K562 (cell line): ENCODE data around the gene CALD1. TPM values are rescaled to one million over a fixed set of nuclear protein-coding genes. Genes with fewer than 3 reads are reported as not detected.

Source experiments
- ATAC-seq: fragments of 200-7000 bp; cut with Tn5 transposase; 3 replicates; pipeline ENCODE4 v1.9.1; 2020; ENCODE audit warnings: moderate library complexity
- BruUV-seq: library from RNA; stranded (reverse); fragments of 400-500 nt; replicated peaks from 2 replicates; lab custom pipeline; 2021; lab: Mats Ljungman, UMichigan
- CTCF ChIA-PET: fragments of 300-600 bp; formaldehyde crosslinking; extraction: SDS; loops from one replicate; lab custom pipeline; 2021; ENCODE audit warnings: low intra/inter-chr PET ratio; lab: Yijun Ruan, JAX
- POLR2A ChIA-PET: fragments of 300-600, 350-650 bp; sonication (Branson Sonifier 250); formaldehyde crosslinking; extraction: SDS; loops from one replicate; lab custom pipeline; 2021; ENCODE audit warnings: antibody characterized with exemption, inconsistent platforms; lab: Yijun Ruan, JAX
- DNase-seq, 4 experiments: peaks; one replicate each; pipeline versions ENCODE4 v3.0.0 to v3.0.0-alpha.2; 2011 to 2018; ENCODE audit warnings: low spot score in 3 of 4, mixed read lengths in 3 of 4; ENCODE audit errors: extremely low read depth in 1 of 4
- FAIRE-seq: peaks from 2 replicates; lab custom pipeline; 2011; peaks lifted over from hg19 to GRCh38; lab: Jason Lieb, UNC
- H2AFZ ChIP-seq: 2 replicates; pipeline ENCODE4 v1.6.0; 2011; ENCODE audit warnings: low read depth, low read length, control low read depth, inconsistent platforms
- H3K27ac ChIP-seq: fragments of 200-600 bp; 3 replicates; pipeline ENCODE4 v1.8.0; 2011; ENCODE audit warnings: low read depth, mild to moderate bottlenecking, control low read depth, inconsistent platforms, low read length, moderate library complexity, mixed read lengths; ENCODE audit errors: extremely low read depth
- H3K27me3 ChIP-seq, 2 experiments: fragments of 300-600 bp in 1 of 2; 2 replicates in 1 of 2; 3 replicates in 1 of 2; pipeline versions ENCODE4 v1.6.0 to v1.8.0; 2011; ENCODE audit warnings: inconsistent platforms in 2 of 2, low read length in 2 of 2, mild to moderate bottlenecking in 1 of 2, mixed read lengths in 1 of 2, moderate library complexity in 1 of 2; ENCODE audit not compliant: control insufficient read depth in 2 of 2, insufficient read depth in 2 of 2
- H3K36me3 ChIP-seq: fragments of 300-600 bp; 3 replicates; pipeline ENCODE4 v1.8.0; 2011; ENCODE audit warnings: mild to moderate bottlenecking, low read length, inconsistent platforms; ENCODE audit not compliant: control insufficient read depth, insufficient read depth
- H3K4me1 ChIP-seq, 2 experiments: fragments of 200-600 bp in 1 of 2; replicated peaks in 1 of 2; 2 replicates in 1 of 2; 3 replicates in 1 of 2; pipeline versions ENCODE4 v1.5.1 to v1.8.0; 2011; ENCODE audit warnings: inconsistent platforms in 2 of 2, low read length in 2 of 2, mild to moderate bottlenecking in 1 of 2, mixed read lengths in 1 of 2, moderate library complexity in 1 of 2; ENCODE audit not compliant: control insufficient read depth in 2 of 2, insufficient read depth in 2 of 2
- H3K4me2 ChIP-seq: 2 replicates; pipeline ENCODE4 v1.6.1; 2011; ENCODE audit warnings: low read length, control low read depth, inconsistent platforms, mixed read lengths; ENCODE audit not compliant: insufficient read depth
- H3K4me3 ChIP-seq: fragments of 200-600 bp; sonication (generic), shearing (Covaris generic); 2 replicates; pipeline ENCODE4 v1.5.1; 2016; ENCODE audit warnings: control low read depth, inconsistent platforms
- H3K79me2 ChIP-seq: fragments of 200-600 bp; 3 replicates; pipeline ENCODE4 v1.8.0; 2011; ENCODE audit warnings: low read length, inconsistent platforms; ENCODE audit not compliant: control insufficient read depth, insufficient read depth
- H3K9ac ChIP-seq, 2 experiments: 2 replicates each; pipeline versions ENCODE4 v1.6.0 to v1.6.1; 2011; ENCODE audit warnings: low read depth in 2 of 2, low read length in 2 of 2, control low read depth in 1 of 2, inconsistent platforms in 1 of 2, mild to moderate bottlenecking in 1 of 2, mixed read lengths in 1 of 2; ENCODE audit not compliant: insufficient read depth in 1 of 2
- H3K9me1 ChIP-seq: one replicate; pipeline ENCODE4 v1.6.0; 2011; ENCODE audit warnings: inconsistent platforms, mild to moderate bottlenecking, low read length, moderate library complexity; ENCODE audit not compliant: control insufficient read depth, insufficient read depth
- H3K9me3 ChIP-seq: replicated peaks from 2 replicates; pipeline ENCODE4 v1.5.1; 2011; ENCODE audit warnings: low read depth, low read length, inconsistent platforms; ENCODE audit not compliant: control insufficient read depth, insufficient read depth
- H4K20me1 ChIP-seq: replicated peaks from 2 replicates; pipeline ENCODE4 v1.6.1; 2011; ENCODE audit warnings: low read length, inconsistent platforms, mixed read lengths; ENCODE audit not compliant: control insufficient read depth, insufficient read depth
- AFF4 ChIP-seq: sonication (generic); formaldehyde crosslinking; IDR thresholded peaks from 2 replicates; pipeline ENCODE4 v1.8.0; 2023; ENCODE audit warnings: mild to moderate bottlenecking, missing genetic modification reagents
- CAMTA2 ChIP-seq: fragments of 250-450 bp; sonication (Bioruptor Pico); conservative IDR thresholded peaks from 2 replicates; pipeline ENCODE4 v1.5.1; 2022
- DPF2 ChIP-seq: fragments of 450-650 bp; IDR thresholded peaks from 2 replicates; pipeline ENCODE4 v1.6.1; 2016
- FOXK1 ChIP-seq: sonication (generic); formaldehyde crosslinking; IDR thresholded peaks from 2 replicates; pipeline ENCODE4 v1.8.0; 2022; ENCODE audit warnings: missing genetic modification reagents, mild to moderate bottlenecking, borderline replicate concordance
- IRF9 ChIP-seq: fragments of 450-650 bp; IDR thresholded peaks from 2 replicates; pipeline ENCODE4 v1.6.1; 2016; ENCODE audit warnings: missing biosample characterization, missing genetic modification characterization
- KDM2B ChIP-seq: fragments of 250-450 bp; sonication (Bioruptor Pico); IDR thresholded peaks from 2 replicates; pipeline ENCODE4 v1.8.0; 2021; ENCODE audit warnings: mild to moderate bottlenecking, moderate library complexity
- MXD1 ChIP-seq: fragments of 250-450 bp; sonication (Bioruptor Pico); IDR thresholded peaks from 2 replicates; pipeline ENCODE4 v1.8.0; 2021; ENCODE audit warnings: borderline replicate concordance, mild to moderate bottlenecking, moderate library complexity; ENCODE audit not compliant: poor library complexity, severe bottlenecking
- POLR2G ChIP-seq: fragments of 200-400 bp; formaldehyde crosslinking; IDR thresholded peaks from 2 replicates; pipeline ENCODE4 v1.6.1; 2017; ENCODE audit warnings: low read depth, mild to moderate bottlenecking, antibody characterized with exemption, low read length, moderate library complexity
- RUNX1 ChIP-seq: sonication (generic); IDR thresholded peaks from 2 replicates; pipeline ENCODE4 v1.6.1; 2016; ENCODE audit warnings: antibody characterized with exemption, low read depth
- ZKSCAN8 ChIP-seq: fragments of 200-800 bp; sonication (Bioruptor generic); IDR thresholded peaks from 2 replicates; pipeline ENCODE4 v1.6.1; 2016; ENCODE audit warnings: missing genetic modification characterization, missing compliant biosample characterization
- WGBS: fragments of 100-300 bp; shearing (Covaris generic); methylation state at CpG from one replicate; pipeline ENCODE4 v1.1.6; 2016; ENCODE audit warnings: low coverage, mixed read lengths; ENCODE audit not compliant: insufficient coverage; ENCODE audit errors: missing lambda C conversion rate; 5-methylcytosine and 5-hydroxymethylcytosine counted together
- in situ Hi-C: fragments of 300-500 bp; cut with MboI; formaldehyde crosslinking; loops from 4 replicates; pipeline ENCODE4 v1.15.0; 2018; ENCODE audit warnings: inconsistent platforms, mixed read lengths
- intact Hi-C: fragments of 100-400 bp; cut with micrococcal nuclease; formaldehyde crosslinking; loops from 2 replicates; pipeline ENCODE4 v1.14.2; 2022
- polyA plus RNA-seq, 8 experiments: library from polyadenylated mRNA; depleted of rRNA in 4 of 8; stranded (reverse) in 5 of 8; unstranded in 3 of 8; fragments of >200 nt; fragmentation: Nextera tagmentation in 2 of 8; fragmentation: Illumina TruSeq in 1 of 8; extraction: Ambion mirVana in 2 of 8; extraction: Trizol in 1 of 8; gene quantifications; 2 replicates each; pipeline versions ENCODE4 v1.2.1 to v1.2.3, GENCODE V29; 2011 to 2014; ENCODE audit warnings: inconsistent platforms in 1 of 8, missing spikeins in 1 of 8
- total RNA-seq, 7 experiments: library from RNA; depleted of rRNA in 6 of 7; stranded (reverse); fragments of >200 nt in 6 of 7; fragmentation: Illumina TruSeq in 2 of 7; extraction: Trizol in 2 of 7; gene quantifications; 2 replicates each; pipeline versions ENCODE4 v1.2.1 to v1.2.3, GENCODE V29; 2011 to 2021; ENCODE audit warnings: low replicate concordance in 1 of 7

CALD1 gene
- total and polyA plus RNA-seq, 9 of the 15 experiments (the other 6 are each of a cell fraction or from before 2014, with no cell fraction given) = 0.40 TPM; not detected in 8

GRCh38 chr7:134792968-134793367, 13.5 kb downstream of the CALD1 start:
- DNase-seq (no peak), FAIRE-seq (no peak), ATAC-seq (no peak)
- no peaks in the 10 kb centered on the region for H3K79me2 ChIP-seq
- no peak overlapping the region for H2AFZ ChIP-seq
- no peaks in the 10 kb centered on the region for H3K36me3 ChIP-seq
- in situ Hi-C loops = no loop called here
- no peaks in the 10 kb centered on the region for H3K9me1 ChIP-seq
- POLR2A ChIA-PET = no interaction called here
- BruUV-seq = no TSS peak
- H3K27me3 ChIP-seq = peaks cover 2 to 5% of the 10 kb centered on the region in 2 experiments; a peak in 3 of 5 replicates
- no peaks in the 10 kb centered on the region for H3K4me1 ChIP-seq
- H3K4me2 ChIP-seq = no peak overlapping the region
- H4K20me1 ChIP-seq = no peaks in the 10 kb centered on the region
- H3K4me3 ChIP-seq = no peak overlapping the region
- no peak overlapping the region for H3K27ac ChIP-seq
- H3K9me3 ChIP-seq = no peaks in the 10 kb centered on the region
- CTCF ChIA-PET = no interaction called here
- no peak for TF ChIP-seq CAMTA2 (CRISPR knock-in tag)
- H3K9ac ChIP-seq = no peak overlapping the region
- intact Hi-C loops = no loop called here
- WGBS = 1% methylated on average over 9 of the region's 9 CpGs

- no peak overlapping the region for H2AFZ ChIP-seq
- WGBS = 1% methylated on average over 5 of the region's 5 CpGs
- no peak for DNase-seq
- POLR2A ChIA-PET = interaction anchor here (0.7 kb wide), 1 partner anchor 865 kb away, joined by 4 read pairs; no protein-coding TSS in a partner anchor
- H3K36me3 ChIP-seq = no peaks in the 10 kb centered on the region
- BruUV-seq = no TSS peak
- no peak overlapping the region for H3K27ac ChIP-seq
- in situ Hi-C loops (no loop called here), intact Hi-C loops (no loop called here)
- no peaks in the 10 kb centered on the region for H3K9me3 ChIP-seq
- CTCF ChIA-PET = no interaction called here
- no peak overlapping the region for H3K4me3 ChIP-seq
- no peak for ATAC-seq
- H3K9me1 ChIP-seq = no peaks in the 10 kb centered on the region
- H3K4me2 ChIP-seq = no peak overlapping the region
- FAIRE-seq = no peak
- peaks cover 2 to 5% of the 10 kb centered on the region in 2 experiments; a peak in 3 of 5 replicates for H3K27me3 ChIP-seq
- H3K9ac ChIP-seq = no peak overlapping the region
- H3K79me2 ChIP-seq = no peaks in the 10 kb centered on the region
- H4K20me1 ChIP-seq = no peaks in the 10 kb centered on the region
- no peaks in the 10 kb centered on the region for H3K4me1 ChIP-seq
- no peak for TF ChIP-seq MXD1 (CRISPR knock-in tag)
- no peak for TF ChIP-seq KDM2B (CRISPR knock-in tag)
- TF ChIP-seq FOXK1 (CRISPR knock-in tag) = no peak
- no peak for TF ChIP-seq DPF2
- no peak for TF ChIP-seq POLR2G
- no peak for TF ChIP-seq RUNX1
- no peak for TF ChIP-seq AFF4 (CRISPR knock-in tag)
- no peak for TF ChIP-seq ZKSCAN8 (CRISPR knock-in tag)
- TF ChIP-seq IRF9 = no peak
Observed at GRCh38 chr7:134795231-134795630, 15.8 kb downstream of the CALD1 start.
